Subcutaneous abdominal adipose tissue (tissue), 5 donors: Measurements from ENCODE around the gene BCAS3.

Experiments used
- H3K27ac ChIP-seq: one replicate; pipeline ENCODE4 v1.7.0; 2013; ENCODE audit warnings: low read depth, mild to moderate bottlenecking, inconsistent platforms, low read length, moderate library complexity
- H3K27me3 ChIP-seq, 5 donors: one replicate each; pipeline ENCODE4 v1.7.0; 2013; ENCODE audit warnings: low read length in 5 of 5, inconsistent platforms in 1 of 5; ENCODE audit not compliant: control insufficient read depth in 5 of 5, insufficient read depth in 4 of 5
- H3K36me3 ChIP-seq, 5 donors: one replicate each; pipeline ENCODE4 v1.7.0; 2013; ENCODE audit warnings: low read length in 5 of 5; ENCODE audit not compliant: control insufficient read depth in 5 of 5, insufficient read depth in 5 of 5
- H3K4me1 ChIP-seq, 5 donors: one replicate each; pipeline ENCODE4 v1.7.0; 2013; ENCODE audit warnings: low read length in 5 of 5, mild to moderate bottlenecking in 3 of 5, moderate library complexity in 1 of 5; ENCODE audit not compliant: control insufficient read depth in 5 of 5, insufficient read depth in 5 of 5
- H3K4me3 ChIP-seq, 5 donors: one replicate each; pipeline ENCODE4 v1.7.0; 2013; ENCODE audit warnings: low read length in 5 of 5, low read depth in 1 of 5
- H3K9ac ChIP-seq, 5 donors: one replicate each; pipeline ENCODE4 v1.7.0; 2013; ENCODE audit warnings: low read length in 5 of 5, mild to moderate bottlenecking in 4 of 5, moderate library complexity in 3 of 5
- H3K9me3 ChIP-seq, 5 donors: one replicate each; pipeline ENCODE4 v1.7.0; 2013; ENCODE audit warnings: low read length in 5 of 5; ENCODE audit not compliant: control insufficient read depth in 5 of 5
- donor health status: healthy.
- donor health status: healthy.
- donor health status: healthy.
- donor health status: healthy.
- donor health status: healthy.

The BCAS3 gene

DNA sequence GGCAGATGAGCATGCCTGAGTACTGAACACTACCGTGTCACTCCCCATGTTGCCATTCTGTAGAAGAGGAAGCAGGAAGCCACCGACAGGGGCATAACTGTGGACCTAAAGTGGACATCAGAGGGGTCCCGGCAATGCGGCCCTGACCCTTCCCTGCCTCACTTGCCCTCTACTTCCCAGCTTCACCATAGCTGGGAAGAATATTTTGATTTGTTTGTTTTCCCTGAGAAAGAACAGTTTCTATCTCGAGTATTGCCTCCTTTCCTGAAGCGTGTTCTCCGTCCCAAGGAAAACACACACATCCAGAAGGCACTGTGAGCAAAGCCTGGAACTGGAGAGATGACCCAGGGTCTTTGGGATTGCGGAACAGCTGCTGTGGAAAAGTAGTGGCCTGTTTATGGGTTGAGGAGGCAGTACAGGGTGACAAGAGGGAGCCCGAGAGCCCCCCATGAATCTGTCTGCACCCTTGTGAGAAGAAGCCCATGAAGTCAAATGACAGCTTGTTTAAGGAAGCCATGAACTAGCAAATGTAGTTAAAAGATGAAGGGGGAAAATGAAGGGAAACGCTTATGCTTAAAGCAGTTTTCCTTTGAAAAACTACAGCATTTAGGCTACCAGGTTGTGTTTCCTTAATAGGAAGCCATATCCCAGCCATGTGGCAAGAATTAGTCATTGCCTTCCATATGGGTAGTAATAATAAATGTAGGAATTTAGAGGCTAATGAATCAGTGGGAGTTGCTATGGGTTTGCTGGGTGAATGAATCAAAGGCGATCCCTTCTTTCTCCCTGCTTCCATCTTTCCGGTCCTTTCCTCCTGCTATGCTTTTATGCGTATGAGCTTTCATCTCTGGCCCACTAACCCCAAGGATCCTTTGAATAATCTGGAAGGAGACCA is 632.0 kb downstream of the BCAS3 start:
- Histone ChIP-seq H3K27me3 (no peaks in the 10 kb centered on the region), H3K9me3 (no peaks in the 10 kb centered on the region), H3K4me3 (no peak overlapping the region), H3K27ac (peak overlapping the region; percentile 77), H3K9ac (no peak overlapping the region), H3K36me3 (no peaks in the 10 kb centered on the region), H3K4me1 (peaks cover 11 to 37% (median 24%) of the 10 kb centered on the region in 5 donors)

- no peaks in the 10 kb centered on the region for H3K9me3 ChIP-seq
- no peak overlapping the region for H3K27ac ChIP-seq
- no peaks in the 10 kb centered on the region for H3K27me3 ChIP-seq
- no peaks in the 10 kb centered on the region for H3K36me3 ChIP-seq
- H3K9ac ChIP-seq, result no peak overlapping the region
- H3K4me1 ChIP-seq, result peaks cover 12 to 39% (median 27%) of the 10 kb centered on the region in 5 donors
- H3K4me3 ChIP-seq, result no peak overlapping the region
Observed at GRCh38 chr17:61310590-61310989, 632.9 kb downstream of the BCAS3 start.

- H3K9me3 ChIP-seq, result no peaks in the 10 kb centered on the region
- no peak overlapping the region for H3K9ac ChIP-seq
- no peaks in the 10 kb centered on the region for H3K36me3 ChIP-seq
- H3K27ac ChIP-seq, result peak overlapping the region; percentile 88
- no peaks in the 10 kb centered on the region for H3K27me3 ChIP-seq
- no peak overlapping the region for H3K4me3 ChIP-seq
- peaks cover 12 to 39% (median 27%) of the 10 kb centered on the region in 5 donors for H3K4me1 ChIP-seq
Observed at GRCh38 chr17:61312406-61313295, 635.0 kb downstream of the BCAS3 start.

GRCh38 chr17:61313461-61314326 is 636.0 kb downstream of the BCAS3 start:
- Histone ChIP-seq H3K9me3 (no peaks in the 10 kb centered on the region), H3K4me1 (peaks cover 11 to 31% (median 23%) of the 10 kb centered on the region in 5 donors), H3K9ac (peak overlapping the region in 2 of 5 donors; percentile 36 to 42), H3K4me3 (no peak overlapping the region), H3K36me3 (no peaks in the 10 kb centered on the region), H3K27me3 (no peaks in the 10 kb centered on the region), H3K27ac (peak overlapping the region; percentile 88)

GRCh38 chr17:61314368-61315078 is 636.9 kb downstream of the BCAS3 start:
- Histone ChIP-seq H3K9me3 (no peaks in the 10 kb centered on the region), H3K9ac (peak overlapping the region in 3 of 5 donors; percentile 15 to 42 (median 36)), H3K36me3 (no peaks in the 10 kb centered on the region), H3K4me3 (no peak overlapping the region), H3K4me1 (peaks cover 11 to 28% (median 22%) of the 10 kb centered on the region in 5 donors), H3K27me3 (no peaks in the 10 kb centered on the region), H3K27ac (peak overlapping the region; percentile 88)

DNA sequence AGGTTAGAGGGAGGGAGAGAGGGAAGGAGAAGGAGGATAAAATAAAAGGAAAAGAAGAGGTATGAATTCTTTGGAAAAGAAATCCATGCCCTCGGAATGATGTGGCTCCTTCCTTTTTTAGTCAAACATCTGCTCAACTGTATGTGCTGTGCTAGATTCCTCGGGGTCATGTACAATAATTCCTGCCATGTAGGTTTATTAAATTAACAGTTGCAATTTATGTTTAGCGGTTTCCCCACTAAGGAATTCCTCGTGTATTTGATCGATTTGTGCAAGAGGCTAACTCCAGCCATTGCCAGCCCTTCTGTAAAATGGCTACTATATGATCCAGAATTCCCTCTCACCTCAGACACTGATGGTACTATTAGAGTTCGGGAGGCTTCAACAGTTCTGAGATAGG is 639.0 kb downstream of the BCAS3 start:
- H3K4me3 ChIP-seq, result no peak overlapping the region
- no peaks in the 10 kb centered on the region for H3K27me3 ChIP-seq
- no peaks in the 10 kb centered on the region for H3K9me3 ChIP-seq
- H3K27ac ChIP-seq, result no peak overlapping the region
- H3K9ac ChIP-seq, result no peak overlapping the region
- peaks cover 11 to 28% (median 22%) of the 10 kb centered on the region in 5 donors for H3K4me1 ChIP-seq
- H3K36me3 ChIP-seq, result no peaks in the 10 kb centered on the region

GRCh38 chr17:61317779-61318178 is 640.1 kb downstream of the BCAS3 start:
- H3K27ac ChIP-seq, result no peak overlapping the region
- H3K9ac ChIP-seq, result no peak overlapping the region
- no peak overlapping the region for H3K4me3 ChIP-seq
- H3K9me3 ChIP-seq, result no peaks in the 10 kb centered on the region
- no peaks in the 10 kb centered on the region for H3K36me3 ChIP-seq
- peaks cover 11 to 31% (median 22%) of the 10 kb centered on the region in 5 donors for H3K4me1 ChIP-seq
- no peaks in the 10 kb centered on the region for H3K27me3 ChIP-seq

GRCh38 chr17:61318684-61319098 is 641.0 kb downstream of the BCAS3 start:
- H3K9me3 ChIP-seq, result no peaks in the 10 kb centered on the region
- H3K4me3 ChIP-seq, result no peak overlapping the region
- no peaks in the 10 kb centered on the region for H3K27me3 ChIP-seq
- peaks cover 7 to 30% (median 19%) of the 10 kb centered on the region in 5 donors for H3K4me1 ChIP-seq
- H3K9ac ChIP-seq, result no peak overlapping the region
- no peaks in the 10 kb centered on the region for H3K36me3 ChIP-seq
- no peak overlapping the region for H3K27ac ChIP-seq

DNA sequence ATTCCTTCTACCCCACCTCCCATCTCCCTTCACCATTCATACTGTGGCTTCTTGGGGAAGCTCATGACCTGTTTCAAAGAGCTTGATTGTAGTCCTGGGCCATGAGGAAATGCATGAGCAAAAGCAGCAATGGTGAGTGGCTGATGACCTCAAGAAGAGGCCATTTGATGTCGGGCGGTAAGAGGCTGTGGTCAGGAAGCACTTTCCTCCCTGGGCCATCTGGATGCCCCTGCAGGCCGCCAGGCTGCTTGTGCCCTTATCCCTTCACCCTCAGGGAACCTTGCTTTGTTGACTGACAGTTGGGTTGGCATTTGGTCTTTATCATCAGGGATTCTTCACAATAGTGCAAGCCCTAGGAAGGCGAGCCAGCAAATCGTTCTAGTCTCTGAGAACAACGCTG is 643.7 kb downstream of the BCAS3 start:
- H3K9me3 ChIP-seq, result no peaks in the 10 kb centered on the region
- peaks cover 0 to 24% (median 19%) of the 10 kb centered on the region in 5 donors for H3K4me1 ChIP-seq
- H3K4me3 ChIP-seq, result no peak overlapping the region
- H3K9ac ChIP-seq, result no peak overlapping the region
- no peak overlapping the region for H3K27ac ChIP-seq
- H3K36me3 ChIP-seq, result no peaks in the 10 kb centered on the region
- no peaks in the 10 kb centered on the region for H3K27me3 ChIP-seq
